ENCODE data around the gene PCBP4.

GRCh38 chr3:51961011-51961410 lies 6.2 kb downstream of the PCBP4 start:
- TF ChIP-seq, protein P1, sequence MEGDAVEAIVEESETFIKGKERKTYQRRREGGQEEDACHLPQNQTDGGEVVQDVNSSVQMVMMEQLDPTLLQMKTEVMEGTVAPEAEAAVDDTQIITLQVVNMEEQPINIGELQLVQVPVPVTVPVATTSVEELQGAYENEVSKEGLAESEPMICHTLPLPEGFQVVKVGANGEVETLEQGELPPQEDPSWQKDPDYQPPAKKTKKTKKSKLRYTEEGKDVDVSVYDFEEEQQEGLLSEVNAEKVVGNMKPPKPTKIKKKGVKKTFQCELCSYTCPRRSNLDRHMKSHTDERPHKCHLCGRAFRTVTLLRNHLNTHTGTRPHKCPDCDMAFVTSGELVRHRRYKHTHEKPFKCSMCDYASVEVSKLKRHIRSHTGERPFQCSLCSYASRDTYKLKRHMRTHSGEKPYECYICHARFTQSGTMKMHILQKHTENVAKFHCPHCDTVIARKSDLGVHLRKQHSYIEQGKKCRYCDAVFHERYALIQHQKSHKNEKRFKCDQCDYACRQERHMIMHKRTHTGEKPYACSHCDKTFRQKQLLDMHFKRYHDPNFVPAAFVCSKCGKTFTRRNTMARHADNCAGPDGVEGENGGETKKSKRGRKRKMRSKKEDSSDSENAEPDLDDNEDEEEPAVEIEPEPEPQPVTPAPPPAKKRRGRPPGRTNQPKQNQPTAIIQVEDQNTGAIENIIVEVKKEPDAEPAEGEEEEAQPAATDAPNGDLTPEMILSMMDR (optimal IDR thresholded peaks at IDR 0.05 in 1 of 3, IDR thresholded peaks at IDR 0.05 in 1 of 3, conservative IDR thresholded peaks at IDR 0.05 in 1 of 3; ENCODE audit: extremely low read depth in 1 of 3, insufficient read depth in 2 of 3, low read length in 3 of 3): no peak
- TF ChIP-seq EZH2 (IDR thresholded peaks at IDR 0.05; ENCODE audit: low read length): no peak

Measured in keratinocyte (primary cell).